Measurements from ENCODE around the gene PPP4C. TPM values are rescaled to one million over a fixed set of nuclear protein-coding genes. Genes with fewer than 3 reads are reported as not detected.
A peak's percentile ranks its signal among the peaks of the same experiment; 100 is the strongest.

Gene PPP4C
- 10 to 100 TPM; 47.7 to 55.1 (median 51.7) TPM for total RNA-seq

GRCh38 chr16:30075503-30076275 is at the start of gene PPP4C:
Gene PPP4C, plus strand, starts transcription at chr16:30075994. Its CDS starts 384 bp downstream, at chr16:30076378.
- peak within 1 kb of the TSS; percentile 94 to 95 for H3K27ac ChIP-seq
- TF ChIP-seq CTCF (IDR thresholded peaks at IDR 0.05) (no peak), POLR2AphosphoS5 (IDR thresholded peaks at IDR 0.05) (peak; percentile 69 to 91 (median 87)), POLR2A (IDR thresholded peaks at IDR 0.05) (peak; percentile 82)
- intact Hi-C loops (cut with DNase I; ENCODE audit: low total_unique reads) = no loop called here
- H3K4me3 ChIP-seq = peak within 1 kb of the TSS; percentile 76 to 96 (median 87)
- H3K9me3 ChIP-seq = no peaks in the 10 kb centered on the region
- H3K36me3 ChIP-seq = peaks cover under 1% of the 10 kb centered on the region
- H3K4me1 ChIP-seq = peaks cover 0 to 17% of the 10 kb centered on the region in 2 donors
- no peaks in the 10 kb centered on the region for H3K27me3 ChIP-seq
- peak; percentile 80 to 89 for DNase-seq (ENCODE audit: low spot score in 2 of 2)

GRCh38 chr16:30026449-30026848 is 49.3 kb upstream of the PPP4C start:
- no peak for DNase-seq (ENCODE audit: low spot score in 2 of 2)
- Histone ChIP-seq H3K4me3 (no peak overlapping the region), H3K27ac (no peak overlapping the region), H3K4me1 (no peaks in the 10 kb centered on the region), H3K36me3 (no peaks in the 10 kb centered on the region), H3K9me3 (no peaks in the 10 kb centered on the region), H3K27me3 (peaks cover 8 to 52% of the 10 kb centered on the region in 2 donors)
- intact Hi-C loops (cut with DNase I; ENCODE audit: low total_unique reads) = no loop called here
- TF ChIP-seq POLR2AphosphoS5 (IDR thresholded peaks at IDR 0.05) (no peak), POLR2A (IDR thresholded peaks at IDR 0.05) (no peak), CTCF (IDR thresholded peaks at IDR 0.05) (no peak)

- Histone ChIP-seq H3K4me3 (no peak overlapping the region), H3K27ac (no peak overlapping the region), H3K9me3 (no peaks in the 10 kb centered on the region), H3K4me1 (no peaks in the 10 kb centered on the region), H3K27me3 (peaks cover 14 to 65% of the 10 kb centered on the region in 2 donors), H3K36me3 (no peaks in the 10 kb centered on the region)
- no peak for DNase-seq (ENCODE audit: low spot score in 2 of 2)
- intact Hi-C loops (cut with DNase I; ENCODE audit: low total_unique reads) = no loop called here
- no peak for TF ChIP-seq CTCF (IDR thresholded peaks at IDR 0.05)
- no peak for TF ChIP-seq POLR2AphosphoS5 (IDR thresholded peaks at IDR 0.05)
- TF ChIP-seq POLR2A (IDR thresholded peaks at IDR 0.05) = no peak
These were observed 48.0 kb upstream of the PPP4C start for GRCh38 chr16:30027588-30028437.

GRCh38 chr16:30028438-30029076 is 47.2 kb upstream of the PPP4C start:
- no peak for DNase-seq (ENCODE audit: low spot score in 2 of 2)
- TF ChIP-seq POLR2A (IDR thresholded peaks at IDR 0.05) (no peak), CTCF (IDR thresholded peaks at IDR 0.05) (no peak), POLR2AphosphoS5 (IDR thresholded peaks at IDR 0.05) (no peak)
- no peak overlapping the region for H3K27ac ChIP-seq
- no peaks in the 10 kb centered on the region for H3K9me3 ChIP-seq
- intact Hi-C loops (cut with DNase I; ENCODE audit: low total_unique reads) = no loop called here
- H3K4me3 ChIP-seq = no peak overlapping the region
- H3K36me3 ChIP-seq = no peaks in the 10 kb centered on the region
- H3K4me1 ChIP-seq = no peaks in the 10 kb centered on the region
- H3K27me3 ChIP-seq = peaks cover 14 to 73% of the 10 kb centered on the region in 2 donors
